SH-SY5Y (cell line): ENCODE data around the gene OLIG2.

Source experiments
- GATA2 ChIP-seq: IDR thresholded peaks from 2 replicates; pipeline ENCODE4 v1.6.1; 2011; ENCODE audit warnings: mild to moderate bottlenecking, low read depth, low read length
- GATA3 ChIP-seq: IDR thresholded peaks from 2 replicates; pipeline ENCODE4 v1.6.1; 2011; ENCODE audit warnings: low read depth, mild to moderate bottlenecking, low read length, moderate library complexity

DNA sequence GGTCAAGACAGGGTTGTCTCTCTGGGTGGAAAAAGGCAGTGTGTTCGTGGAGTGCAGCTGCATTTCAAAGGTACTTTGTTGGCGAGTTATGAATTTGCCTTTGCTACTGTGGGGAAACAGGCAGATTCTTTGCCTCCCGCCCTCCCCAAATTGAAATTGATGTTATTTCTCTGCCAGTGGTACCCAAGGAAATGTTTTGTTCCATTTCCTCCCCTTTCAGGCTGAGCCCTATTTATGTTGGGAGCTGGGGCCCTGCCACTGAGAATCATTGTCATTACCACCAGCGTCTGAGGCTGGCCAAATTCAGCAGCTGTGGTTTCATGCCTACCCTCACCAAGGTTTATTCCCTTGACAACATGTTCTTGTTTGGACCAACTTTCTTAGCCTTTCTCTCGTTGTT is 48.5 kb upstream of the OLIG2 start:
- TF ChIP-seq GATA3 = no peak
- TF ChIP-seq GATA2 = no peak
